ENCODE results near the gene SIDT2. TPM values are rescaled to one million over a fixed set of nuclear protein-coding genes. Genes with fewer than 3 reads are reported as not detected.

SIDT2 gene
- total RNA-seq, 1 donor from 2014 or later = 13.1 TPM

Other genes with a start within 250 kb of the SIDT2 start
- 7.2 and 9.9 TPM in 2 replicates for gene SIK3, start 80.3 kb upstream of the SIDT2 start, total RNA-seq
- 215 and 280 TPM in 2 replicates for gene PAFAH1B2, start 34.5 kb upstream of the SIDT2 start, total RNA-seq
- 41.3 and 92.3 TPM in 2 replicates for gene TAGLN, start 20.6 kb downstream of the SIDT2 start, total RNA-seq
- gene PCSK7, start 53.3 kb downstream of the SIDT2 start, total RNA-seq = 47.7 and 82.4 TPM in 2 replicates
- 8.6 and 9.9 TPM in 2 replicates for gene RNF214, start 53.9 kb downstream of the SIDT2 start, total RNA-seq
- gene BACE1-AS, start 112.6 kb downstream of the SIDT2 start, total RNA-seq = 1.8 and 2.0 TPM in 2 replicates
- 9.3 and 12.4 TPM in 2 replicates for gene BACE1, start 137.5 kb downstream of the SIDT2 start, total RNA-seq
- gene CEP164, start 149.1 kb downstream of the SIDT2 start, total RNA-seq = 28.8 and 32.8 TPM in 2 replicates